GM12878 (cell line): ENCODE results near the gene PRR23C.

Experiments
- POLR2A ChIP-seq: IDR thresholded peaks from 2 replicates; pipeline ENCODE4 v1.6.1; 2011; ENCODE audit warnings: low read depth, mild to moderate bottlenecking, low read length
- ZNF24 ChIP-seq: fragments of 450-650 bp; IDR thresholded peaks from 2 replicates; pipeline ENCODE4 v1.6.1; 2017; ENCODE audit warnings: antibody characterized with exemption, mild to moderate bottlenecking

DNA sequence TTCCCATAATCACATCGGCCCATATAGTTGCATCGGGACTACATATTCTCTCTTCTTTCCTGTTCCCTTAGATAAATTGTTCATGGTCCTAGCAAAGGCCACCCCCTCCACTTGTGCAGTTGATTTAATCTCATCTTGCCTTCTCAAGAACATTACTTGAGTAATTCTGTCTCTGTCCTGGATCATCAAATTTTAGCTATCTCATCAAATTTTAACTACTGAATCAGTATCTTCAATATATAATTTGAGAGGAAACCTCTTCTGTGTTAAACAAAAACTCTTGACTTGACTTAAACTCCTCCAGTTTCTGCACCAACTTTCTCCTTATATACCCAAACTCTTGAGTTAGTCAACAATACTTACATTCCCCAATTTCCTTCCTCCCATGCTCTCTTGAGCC is 19.7 kb downstream of the PRR23C start:
- TF ChIP-seq POLR2A (no peak), ZNF24 (no peak)
